Thymus (tissue), 11 donors: ENCODE data around the gene TMEM235. TPM values are rescaled to one million over a fixed set of nuclear protein-coding genes. Genes with fewer than 3 reads are reported as not detected.
"Not testable (repeated sequence)": the region's sequence is repeated elsewhere in the genome, so short reads cannot be mapped to it uniquely, and the experiment has no call there.

Experiments
- DNase-seq, 9 donors: peaks; one replicate each; pipeline ENCODE4 v3.0.0-alpha.2; 2013; ENCODE audit warnings: low spot score in 9 of 9, low read depth in 6 of 9, missing footprints in 1 of 9
- H3K27ac ChIP-seq, 2 donors: one replicate each; pipeline ENCODE4 v1.5.1; 2013; ENCODE audit warnings: control low read depth in 1 of 2, low read depth in 1 of 2, low read length in 1 of 2, mild to moderate bottlenecking in 1 of 2, moderate library complexity in 1 of 2
- H3K27me3 ChIP-seq, 2 donors: one replicate each; pipeline ENCODE4 v1.5.1; 2013; ENCODE audit warnings: low read length in 1 of 2; ENCODE audit not compliant: control insufficient read depth in 2 of 2, insufficient read depth in 1 of 2
- H3K36me3 ChIP-seq, 2 donors: one replicate each; pipeline ENCODE4 v1.5.1; 2013; ENCODE audit warnings: low read length in 1 of 2, mild to moderate bottlenecking in 1 of 2, moderate library complexity in 1 of 2; ENCODE audit not compliant: control insufficient read depth in 2 of 2, insufficient read depth in 2 of 2
- H3K4me1 ChIP-seq, 2 donors: one replicate each; pipeline ENCODE4 v1.5.1; 2013; ENCODE audit warnings: low read length in 2 of 2; ENCODE audit not compliant: control insufficient read depth in 2 of 2, insufficient read depth in 2 of 2
- H3K4me3 ChIP-seq, 2 donors: one replicate each; pipeline ENCODE4 v1.5.1; 2013; ENCODE audit warnings: low read length in 2 of 2, control low read depth in 1 of 2, mild to moderate bottlenecking in 1 of 2
- H3K9me3 ChIP-seq, 2 donors: one replicate each; pipeline ENCODE4 v1.5.1; 2013; ENCODE audit warnings: low read length in 1 of 2, mild to moderate bottlenecking in 1 of 2; ENCODE audit not compliant: control insufficient read depth in 2 of 2, insufficient read depth in 1 of 2
- WGBS: extraction: QIAGEN DNeasy Blood & Tissue Kit; methylation state at CpG from one replicate; pipeline ENCODE4 v1.1.7; 2013; 5-methylcytosine and 5-hydroxymethylcytosine counted together
- polyA plus RNA-seq: library from polyadenylated mRNA; stranded (reverse); fragments of 200-250 nt; gene quantifications from one replicate; pipeline ENCODE4 v1.2.3, GENCODE V29; 2013
- total RNA-seq: library from RNA; stranded (reverse); fragments of 120-200 nt; gene quantifications from one replicate; pipeline ENCODE4 v1.2.4, GENCODE V29; 2013
- donor health status: healthy.

The TMEM235 gene
- total and polyA plus RNA-seq, 2 donors = 0.50 to 1.8 TPM

DNA sequence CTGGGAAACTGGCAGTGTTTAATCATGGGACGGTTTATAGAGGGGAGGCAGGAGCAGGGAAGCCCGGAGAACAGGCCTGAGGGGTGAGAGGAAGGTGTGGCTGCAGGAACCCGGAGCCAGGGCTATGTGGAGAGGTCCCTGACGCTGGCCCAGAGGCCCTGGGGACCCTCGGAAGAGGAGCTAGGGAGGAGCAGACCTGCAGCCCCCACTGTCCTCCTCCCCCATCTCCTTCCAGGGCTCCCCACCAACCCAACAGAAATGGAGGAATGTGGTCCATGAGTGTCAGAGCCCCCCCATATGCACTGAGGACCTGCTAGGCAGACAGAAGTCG, 20.3 kb downstream of the TMEM235 start:
- no peak for DNase-seq
- H3K4me3 ChIP-seq = peak overlapping the region; percentile 37 to 52
- H3K27me3 ChIP-seq = no peaks in the 10 kb centered on the region
- peaks cover 0 to 7% of the 10 kb centered on the region in 2 donors for H3K36me3 ChIP-seq
- H3K4me1 ChIP-seq = peaks cover 41 to 83% of the 10 kb centered on the region in 2 donors
- WGBS = 15% methylated on average over 6 of the region's 6 CpGs
- H3K27ac ChIP-seq = peak overlapping the region; percentile 95 to 99
- H3K9me3 ChIP-seq = peaks cover 0 to 6% of the 10 kb centered on the region in 2 donors

DNA sequence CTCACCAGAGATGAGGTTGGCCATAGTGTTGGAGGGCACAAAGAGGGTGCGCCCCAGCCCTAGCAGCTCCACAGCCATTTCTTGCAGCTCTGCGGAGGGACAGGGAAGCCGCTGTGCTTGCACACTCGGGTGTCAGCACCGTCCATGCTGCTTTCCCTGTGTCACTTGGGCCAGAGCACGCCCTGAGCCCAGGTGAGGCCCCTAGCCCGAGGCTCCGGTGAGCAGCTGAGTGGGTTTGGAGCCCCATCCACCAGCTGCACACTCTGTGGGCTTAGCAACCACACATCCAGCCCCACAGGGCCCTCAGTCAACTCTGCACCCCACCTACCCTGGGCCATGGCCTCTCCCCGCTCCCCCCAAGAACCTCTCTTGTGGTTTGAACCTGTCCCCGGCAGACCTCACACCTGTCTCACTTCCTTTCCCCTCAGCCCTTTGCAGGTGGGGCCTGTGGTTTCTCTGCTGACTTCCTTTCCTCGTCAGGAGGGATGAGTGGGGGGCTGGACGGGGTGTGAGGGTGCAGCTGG, 20.7 kb downstream of the TMEM235 start:
- Histone ChIP-seq H3K4me1 (peaks cover 46 to 87% of the 10 kb centered on the region in 2 donors), H3K4me3 (peak overlapping the region; percentile 37 to 52), H3K27ac (peak overlapping the region; percentile 95 to 99), H3K36me3 (peaks cover 0 to 3% of the 10 kb centered on the region in 2 donors), H3K27me3 (no peaks in the 10 kb centered on the region), H3K9me3 (peaks cover 0 to 9% of the 10 kb centered on the region in 2 donors)
- DNase-seq = peak; percentile 90 to 99 (median 95)
- WGBS = 17% methylated on average over 12 of the region's 12 CpGs

DNA sequence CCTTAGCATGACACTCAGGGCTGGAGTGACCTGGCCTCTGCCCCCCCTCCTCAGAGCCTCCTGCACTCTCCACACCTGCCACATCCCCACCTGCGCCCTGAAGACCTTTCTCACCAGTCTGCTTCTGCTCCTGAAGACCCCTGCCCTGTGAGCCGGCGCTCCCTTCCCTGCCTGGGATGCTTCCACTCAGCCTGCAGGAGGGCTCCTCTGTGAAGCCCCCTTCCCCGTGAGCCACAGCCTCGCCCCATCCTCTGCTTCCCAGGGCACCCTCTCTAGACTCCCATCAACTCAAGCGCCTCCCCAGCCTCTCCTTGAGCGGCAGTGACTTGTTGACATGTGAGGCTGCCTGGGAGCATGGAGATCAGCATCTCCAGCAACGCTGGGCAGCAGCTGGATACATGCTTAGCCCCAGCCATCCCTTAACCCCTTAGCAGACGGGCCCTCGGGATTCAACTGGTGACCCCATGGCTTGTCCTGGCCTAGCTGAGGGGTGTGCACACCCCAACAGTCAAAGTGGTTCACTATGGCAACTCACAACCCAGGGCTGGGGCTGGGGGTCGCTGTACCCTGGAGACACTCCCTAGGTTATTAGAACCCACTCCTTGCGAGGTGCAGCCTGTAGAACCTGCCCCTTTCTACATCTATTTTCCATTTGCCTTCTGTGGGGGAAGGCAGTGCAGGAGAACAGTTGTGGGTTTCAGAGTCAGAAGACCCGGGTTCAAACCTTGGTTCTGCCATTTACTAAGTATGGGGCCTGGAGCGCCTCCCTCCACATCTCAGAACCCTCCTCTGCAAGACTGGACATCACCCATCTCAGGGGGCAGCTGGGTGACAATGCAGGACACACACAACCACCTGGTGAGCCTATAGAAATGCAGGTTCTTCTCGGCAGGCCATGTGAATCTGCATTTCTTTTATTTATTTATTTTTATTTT, 21.5 kb downstream of the TMEM235 start:
- peaks cover 0 to 3% of the 10 kb centered on the region in 2 donors for H3K36me3 ChIP-seq
- WGBS = 58% methylated on average over 15 of the region's 15 CpGs
- H3K9me3 ChIP-seq = peaks cover 0 to 13% of the 10 kb centered on the region in 2 donors
- peak overlapping the region; percentile 95 to 99 for H3K27ac ChIP-seq
- no peaks in the 10 kb centered on the region for H3K27me3 ChIP-seq
- H3K4me1 ChIP-seq = peaks cover 54 to 95% of the 10 kb centered on the region in 2 donors
- peak in 2 of 9 donors; percentile 69 to 83 for DNase-seq
- H3K4me3 ChIP-seq = peak overlapping the region; percentile 24 to 72

DNA sequence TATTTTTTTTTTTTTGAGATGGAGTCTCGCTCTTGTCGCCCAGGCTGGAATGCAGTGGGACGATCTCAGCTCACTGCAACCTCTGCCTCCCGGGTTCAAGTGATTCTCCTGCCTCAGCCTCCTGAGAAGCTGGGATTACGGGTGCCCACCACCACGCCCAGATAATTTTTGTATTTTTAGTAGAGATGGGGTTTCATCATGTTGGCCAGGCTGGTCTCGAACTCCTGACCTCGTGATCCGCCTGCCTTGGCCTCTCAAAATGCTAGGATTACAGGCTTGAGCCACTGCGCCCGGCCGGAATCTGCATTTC, 22.2 kb downstream of the TMEM235 start:
- not testable (repeated sequence) for H3K36me3 ChIP-seq, H3K27me3 ChIP-seq, DNase-seq
- Histone ChIP-seq H3K4me3 (peak overlapping the region; percentile 72 to 74), H3K9me3 (peaks cover 0 to 18% of the 10 kb centered on the region in 2 donors), H3K27ac (peak overlapping the region; percentile 46 to 99), H3K4me1 (peaks cover 57 to 95% of the 10 kb centered on the region in 2 donors)
- WGBS = 95% methylated on average over 12 of the region's 12 CpGs

DNA sequence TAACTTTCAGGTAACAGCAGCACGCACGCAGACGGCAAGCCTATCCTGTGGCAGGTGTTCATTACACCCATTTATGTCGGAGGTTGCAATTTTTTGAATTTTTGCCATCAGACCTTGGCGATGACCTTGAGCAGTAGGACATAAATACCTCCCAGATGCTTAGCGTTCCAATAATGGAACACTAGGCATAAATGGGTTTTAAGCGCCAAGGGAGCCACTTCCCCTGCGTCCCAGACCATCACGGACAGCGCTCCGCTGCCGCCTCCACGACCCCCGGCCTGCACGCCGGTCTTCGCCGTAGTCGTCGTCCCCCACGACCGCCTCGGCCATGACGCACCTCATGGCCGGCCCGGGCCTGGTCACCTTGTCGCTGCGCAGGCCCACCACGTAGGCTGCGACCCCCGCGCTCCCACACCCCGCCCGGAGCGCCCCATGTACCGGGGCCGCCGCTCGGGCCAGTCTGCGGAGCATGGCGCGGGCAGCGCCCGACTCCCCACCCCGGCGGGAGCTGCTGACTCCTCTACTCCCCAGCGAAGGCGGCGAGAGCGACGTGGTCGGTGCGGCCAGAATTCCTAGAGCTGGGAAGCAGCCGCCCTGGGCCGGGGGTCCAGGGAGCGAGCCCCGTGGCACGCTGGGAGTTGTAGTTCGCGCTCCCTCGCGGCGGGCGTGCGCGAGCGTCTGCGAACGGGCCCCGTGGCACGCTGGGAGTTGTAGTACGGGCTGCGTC, 22.7 kb downstream of the TMEM235 start:
- Histone ChIP-seq H3K9me3 (peaks cover 0 to 18% of the 10 kb centered on the region in 2 donors), H3K27me3 (no peaks in the 10 kb centered on the region), H3K27ac (peak overlapping the region; percentile 89 to 99), H3K4me1 (peaks cover 61 to 95% of the 10 kb centered on the region in 2 donors), H3K36me3 (peaks cover 0 to under 1% of the 10 kb centered on the region in 2 donors), H3K4me3 (peak overlapping the region; percentile 72 to 74)
- WGBS = 6% methylated on average over 73 of the region's 73 CpGs
- DNase-seq = peak in 5 of 9 donors; percentile 76 to 91 (median 89)

DNA sequence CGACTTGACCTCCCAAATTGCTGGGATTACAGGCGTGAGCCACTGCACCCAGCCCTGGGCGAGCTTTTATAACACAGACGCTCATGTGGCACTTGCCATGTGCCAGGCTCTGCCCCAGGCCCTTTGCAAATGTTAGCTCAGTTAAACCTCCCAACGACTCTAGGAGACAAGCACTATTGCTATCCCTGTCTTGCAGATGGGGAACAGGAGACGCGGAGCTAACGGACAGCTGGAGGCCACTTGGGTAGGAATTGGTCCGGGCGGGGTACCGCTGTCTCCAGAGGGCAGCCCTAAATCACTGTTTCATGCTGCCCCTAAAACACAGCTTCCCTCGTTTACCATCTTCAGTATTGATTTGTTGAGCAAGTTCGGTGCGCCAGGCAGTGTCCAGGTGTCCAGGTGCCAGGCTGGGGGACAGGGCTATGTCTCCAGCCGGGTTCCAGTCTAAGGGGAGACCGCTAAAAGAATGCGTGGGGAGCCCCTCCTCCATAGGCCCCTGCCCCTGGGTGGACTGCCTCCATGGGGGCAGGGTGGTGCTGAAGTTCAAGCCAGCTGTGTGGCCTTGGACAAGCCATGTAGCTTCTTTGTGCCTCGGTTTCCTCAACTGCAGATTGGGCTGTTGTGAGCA, 23.7 kb downstream of the TMEM235 start:
- no peak for DNase-seq
- 97% methylated on average over 18 of the region's 18 CpGs for WGBS
- H3K27me3 ChIP-seq = no peaks in the 10 kb centered on the region
- peaks cover 63 to 95% of the 10 kb centered on the region in 2 donors for H3K4me1 ChIP-seq
- H3K4me3 ChIP-seq = no peak overlapping the region
- no peaks in the 10 kb centered on the region for H3K36me3 ChIP-seq
- H3K9me3 ChIP-seq = peaks cover 0 to 14% of the 10 kb centered on the region in 2 donors
- peak overlapping the region in 1 of 2 donors; percentile 98 for H3K27ac ChIP-seq

DNA sequence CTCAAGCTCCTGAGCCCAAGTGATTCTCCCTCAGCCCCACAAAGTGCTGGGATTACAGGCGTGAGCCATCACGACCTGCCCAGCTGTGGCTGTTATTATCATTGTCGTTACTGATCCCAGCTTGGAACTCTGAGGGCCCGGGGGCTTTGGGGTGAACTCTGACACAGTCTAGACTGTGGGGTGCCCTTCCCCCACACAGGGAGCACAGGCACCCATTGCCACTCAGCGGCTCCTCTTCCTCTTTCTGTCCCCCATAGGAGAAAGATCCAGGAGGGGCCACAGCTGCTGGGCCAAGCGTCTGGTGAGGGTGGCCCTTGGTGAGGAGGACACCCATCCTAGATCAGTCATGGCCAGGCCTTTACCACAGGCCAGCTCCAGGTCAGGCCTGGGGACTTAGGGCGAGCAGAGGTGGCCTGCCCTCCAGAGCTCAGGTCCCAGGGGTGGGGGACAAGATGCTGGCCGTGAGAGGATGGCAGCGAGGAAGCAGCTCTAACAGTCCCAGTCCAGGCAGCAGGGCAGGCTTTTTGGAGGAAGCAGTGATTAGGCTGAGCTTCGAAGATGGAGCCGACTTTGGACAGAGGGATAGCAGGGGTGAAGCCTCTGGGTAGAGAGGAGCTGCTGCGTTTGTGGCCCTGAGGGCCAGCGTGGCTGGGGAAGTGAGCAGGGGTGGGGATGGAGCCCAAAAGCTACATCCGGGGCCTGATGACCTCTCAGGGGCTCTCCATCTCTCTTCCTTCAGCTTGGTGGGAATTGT, 24.7 kb downstream of the TMEM235 start:
- no peak for DNase-seq
- peaks cover 61 to 95% of the 10 kb centered on the region in 2 donors for H3K4me1 ChIP-seq
- H3K36me3 ChIP-seq = no peaks in the 10 kb centered on the region
- H3K4me3 ChIP-seq = no peak overlapping the region
- peaks cover 0 to 14% of the 10 kb centered on the region in 2 donors for H3K9me3 ChIP-seq
- peak overlapping the region; percentile 54 to 98 for H3K27ac ChIP-seq
- H3K27me3 ChIP-seq = no peaks in the 10 kb centered on the region
- 81% methylated on average over 14 of the region's 14 CpGs for WGBS
